T-cell (primary cell): ENCODE data around the gene RARA. TPM values are rescaled to one million over a fixed set of nuclear protein-coding genes. Genes with fewer than 3 reads are reported as not detected.

ENCODE experiments used
- ATAC-seq, 4 experiments: fragments of 200-7000 bp in 3 of 4; fragments of 150-1000 bp in 1 of 4; cut with Tn5 transposase; replicated peaks in 1 of 4; 1 replicate in 3 of 4; 2 replicates in 1 of 4; pipeline ENCODE4 v1.10.0; 2021; ENCODE audit warnings: moderate library complexity in 3 of 4, mild to moderate bottlenecking in 2 of 4, moderate number of reproducible peaks in 1 of 4
- CTCF ChIA-PET, 2 donors: fragments of 300-600 bp; sonication (Branson Sonifier 250); formaldehyde crosslinking; loops; one replicate each; lab custom pipeline; 2022; ENCODE audit warnings: antibody characterized with exemption in 2 of 2; lab: Charles Lee
- POLR2A ChIA-PET, 2 donors: fragments of 300-600 bp; sonication (Branson Sonifier 250); formaldehyde crosslinking; loops; one replicate each; lab custom pipeline; 2022; ENCODE audit warnings: antibody characterized with exemption in 2 of 2; lab: Charles Lee
- DNase-seq, 35 experiments: peaks; one replicate each; pipeline versions ENCODE4 v3.0.0 to v3.0.0-alpha.2; 2013 to 2023
- H3K27ac ChIP-seq: one replicate; pipeline ENCODE4 v1.5.1; 2013; ENCODE audit warnings: low read length
- H3K27me3 ChIP-seq, 2 experiments: replicated peaks in 1 of 2; 1 replicate in 1 of 2; 2 replicates in 1 of 2; pipeline versions ENCODE4 v1.6.1 to v1.7.0; 2013; ENCODE audit warnings: low read length in 1 of 2, mixed read lengths in 1 of 2; ENCODE audit not compliant: control insufficient read depth in 2 of 2, insufficient read depth in 2 of 2; ENCODE audit errors: extremely low read depth in 1 of 2
- H3K36me3 ChIP-seq, 2 donors: 1 replicate in 1 of 2; 2 replicates in 1 of 2; pipeline versions ENCODE4 v1.6.1 to v1.7.0; 2013; ENCODE audit warnings: low read length in 1 of 2; ENCODE audit not compliant: control insufficient read depth in 2 of 2, insufficient read depth in 1 of 2; ENCODE audit errors: extremely low read depth in 1 of 2
- H3K4me1 ChIP-seq, 2 experiments: 1 replicate in 1 of 2; 2 replicates in 1 of 2; pipeline versions ENCODE4 v1.6.1 to v1.7.0; 2013; ENCODE audit warnings: low read length in 2 of 2, mixed read lengths in 1 of 2; ENCODE audit not compliant: insufficient read depth in 2 of 2, control insufficient read depth in 1 of 2; ENCODE audit errors: extremely low read depth in 1 of 2
- H3K4me3 ChIP-seq, 2 donors: 1 replicate in 1 of 2; 2 replicates in 1 of 2; pipeline versions ENCODE4 v1.5.1 to v1.7.0; 2013; ENCODE audit warnings: mild to moderate bottlenecking in 2 of 2, low read length in 1 of 2, moderate library complexity in 1 of 2; ENCODE audit not compliant: control insufficient read depth in 1 of 2; ENCODE audit errors: extremely low read depth in 1 of 2
- H3K9me3 ChIP-seq: 2 replicates; pipeline ENCODE4 v1.7.0; 2013
- H3K27ac Mint-ChIP-seq, 2 donors: one replicate each; pipeline ENCODE4 v1.8.0; 2020 to 2021; ENCODE audit warnings: mild to moderate bottlenecking in 2 of 2, mixed read lengths in 2 of 2
- H3K27me3 Mint-ChIP-seq, 2 donors: one replicate each; pipeline ENCODE4 v1.8.0; 2021 to 2022; ENCODE audit warnings: mixed read lengths in 2 of 2
- H3K36me3 Mint-ChIP-seq: one replicate; pipeline ENCODE4 v1.8.0; 2021; ENCODE audit warnings: mixed read lengths
- H3K4me1 Mint-ChIP-seq, 3 donors: one replicate each; pipeline ENCODE4 v1.8.0; 2020 to 2022; ENCODE audit warnings: mixed read lengths in 3 of 3, mild to moderate bottlenecking in 1 of 3
- H3K4me3 Mint-ChIP-seq, 3 donors: one replicate each; pipeline ENCODE4 v1.8.0; 2020 to 2022; ENCODE audit warnings: mild to moderate bottlenecking in 3 of 3, mixed read lengths in 3 of 3, moderate library complexity in 3 of 3
- H3K9me3 Mint-ChIP-seq, 3 donors: one replicate each; pipeline ENCODE4 v1.8.0; 2020 to 2022; ENCODE audit warnings: mixed read lengths in 3 of 3
- whole genome bisulfite sequencing: methylation state at CpG from one replicate; pipeline ENCODE4 v1.1.5; 2013; ENCODE audit warnings: missing lambda C conversion rate; ENCODE audit not compliant: insufficient coverage; 5-methylcytosine and 5-hydroxymethylcytosine counted together
- total RNA-seq, 35 experiments: library from RNA in 6 of 35; stranded (reverse) in 6 of 35; fragments of 120-200 nt in 1 of 35; gene quantifications; one replicate each; pipeline versions ENCODE4 v1.2.1 to v1.2.4 and lab custom pipeline; 2013 to 2026

RARA gene
- total RNA-seq, 5 donors from 2014 or later (not counting 1 experiment from before 2014, with no cell fraction given) = 46.8 to 90.7 (median 69.1) TPM

GRCh38 chr17:40323391-40324381 lies 14.7 kb downstream of the RARA start:
- no peaks in the 10 kb centered on the region for H3K9me3 ChIP-seq
- 16% methylated on average over 4 of the region's 10 CpGs for WGBS
- H3K27ac ChIP-seq = peak overlapping the region; percentile 99
- peak overlapping the region; percentile 83 to 99 for H3K4me3 ChIP-seq
- H3K4me1 ChIP-seq = peaks cover 57 to 98% of the 10 kb centered on the region in 2 experiments
- peak overlapping the region; percentile 99 to 100 for H3K27ac Mint-ChIP-seq
- H3K27me3 Mint-ChIP-seq = no peaks in the 10 kb centered on the region
- peak in 34 of 35 experiments; percentile 37 to 94 (median 83) for DNase-seq
- H3K36me3 Mint-ChIP-seq = peaks cover 4% of the 10 kb centered on the region
- H3K27me3 ChIP-seq = no peaks in the 10 kb centered on the region
- H3K4me3 Mint-ChIP-seq = peak overlapping the region; percentile 91 to 96 (median 94)
- POLR2A ChIA-PET = interaction anchor here (0.6 to 1.7 kb wide), 6 partner anchors 17 to 256 kb away, joined by 3 to 15 read pairs (median 4); no protein-coding TSS in a partner anchor
- peak; percentile 2 to 56 (median 3) for ATAC-seq
- H3K9me3 Mint-ChIP-seq = no peaks in the 10 kb centered on the region
- peaks cover 0 to 2% of the 10 kb centered on the region in 2 donors for H3K36me3 ChIP-seq
- CTCF ChIA-PET = interaction anchor here (0.6 to 1.5 kb wide), 9 partner anchors 16 to 546 kb away, joined by 3 to 5 read pairs (median 3); no protein-coding TSS in a partner anchor
- peaks cover 89 to 97% (median 94%) of the 10 kb centered on the region in 3 donors for H3K4me1 Mint-ChIP-seq

- peak overlapping the region; percentile 99 for H3K27ac ChIP-seq
- Mint-ChIP-seq H3K27ac (peak overlapping the region; percentile 99 to 100), H3K4me1 (peaks cover 92 to 97% (median 94%) of the 10 kb centered on the region in 3 donors), H3K9me3 (no peaks in the 10 kb centered on the region), H3K4me3 (peak overlapping the region; percentile 79 to 91 (median 89)), H3K27me3 (no peaks in the 10 kb centered on the region), H3K36me3 (peaks cover 4% of the 10 kb centered on the region)
- ChIA-PET POLR2A (interaction anchor here (0.5 to 1.8 kb wide), 11 partner anchors 14 to 1428 kb away, joined by 3 to 20 read pairs (median 5); partner anchors contain the start of gene MSL1 (in 1 of the 2)), CTCF (interaction anchor here (0.7 to 1.6 kb wide), 7 partner anchors 8 to 312 kb away, joined by 3 to 9 read pairs (median 4); no protein-coding TSS in a partner anchor)
- no peaks in the 10 kb centered on the region for H3K27me3 ChIP-seq
- peak overlapping the region; percentile 15 to 44 for H3K4me3 ChIP-seq
- H3K9me3 ChIP-seq = no peaks in the 10 kb centered on the region
- ATAC-seq = no peak
- H3K36me3 ChIP-seq = peaks cover 0 to 2% of the 10 kb centered on the region in 2 donors
- H3K4me1 ChIP-seq = peaks cover 65 to 97% of the 10 kb centered on the region in 2 experiments
- 48% methylated on average over 4 of the region's 13 CpGs for WGBS
- DNase-seq = peak in 3 of 35 experiments; percentile 19 to 75 (median 44)
Observed at GRCh38 chr17:40325156-40326013, 16.4 kb downstream of the RARA start.

- CTCF ChIA-PET = interaction anchor here (0.7 to 1.6 kb wide), 7 partner anchors 9 to 1362 kb away, joined by 3 to 9 read pairs (median 4); partner anchors contain the start of gene EIF1 (in 1 of the 2)
- Histone ChIP-seq H3K27me3 (no peaks in the 10 kb centered on the region), H3K36me3 (peaks cover 4 to 7% of the 10 kb centered on the region in 2 donors), H3K27ac (peak overlapping the region; percentile 99), H3K4me3 (peak overlapping the region; percentile 15 to 44), H3K4me1 (peaks cover 70 to 97% of the 10 kb centered on the region in 2 experiments), H3K9me3 (no peaks in the 10 kb centered on the region)
- Mint-ChIP-seq H3K4me3 (peak overlapping the region; percentile 79 to 91 (median 89)), H3K27me3 (no peaks in the 10 kb centered on the region), H3K9me3 (no peaks in the 10 kb centered on the region), H3K27ac (peak overlapping the region; percentile 99 to 100), H3K4me1 (peaks cover 92 to 99% (median 94%) of the 10 kb centered on the region in 3 donors), H3K36me3 (peaks cover 6% of the 10 kb centered on the region)
- peak in 32 of 35 experiments; percentile 51 to 85 (median 62) for DNase-seq
- ATAC-seq = peak; percentile 13 to 36 (median 32)
- POLR2A ChIA-PET = interaction anchor here (0.5 to 1.8 kb wide), 9 partner anchors 13 to 334 kb away, joined by 3 to 20 read pairs (median 4); partner anchors contain the start of genes CASC3 (in 1 of the 2) and MSL1 (in 1 of the 2)
- 26% methylated on average over 7 of the region's 17 CpGs for WGBS
Observed at GRCh38 chr17:40326014-40326831, 17.2 kb downstream of the RARA start.

- H3K9me3 Mint-ChIP-seq = no peaks in the 10 kb centered on the region
- Histone ChIP-seq H3K4me1 (peaks cover 72 to 97% of the 10 kb centered on the region in 2 experiments), H3K36me3 (peaks cover 4 to 12% of the 10 kb centered on the region in 2 donors), H3K9me3 (no peaks in the 10 kb centered on the region), H3K27me3 (no peaks in the 10 kb centered on the region), H3K4me3 (peak overlapping the region; percentile 15 to 44), H3K27ac (peak overlapping the region; percentile 99)
- peaks cover 12% of the 10 kb centered on the region for H3K36me3 Mint-ChIP-seq
- WGBS = no CpG with 5 or more reads among the region's 1 CpG
- peak overlapping the region; percentile 79 to 91 (median 89) for H3K4me3 Mint-ChIP-seq
- CTCF ChIA-PET = interaction anchor here in 1 of 2 donors (0.5 to 1.2 kb wide), 3 partner anchors 10 to 1362 kb away, joined by 3 to 9 read pairs (median 3); partner anchors contain the start of gene EIF1
- POLR2A ChIA-PET = interaction anchor here (0.6 to 1.8 kb wide), 6 partner anchors 14 to 186 kb away, joined by 3 to 20 read pairs (median 4); partner anchors contain the start of gene CASC3 (in 1 of the 2)
- ATAC-seq = no peak
- H3K27ac Mint-ChIP-seq = peak overlapping the region; percentile 99 to 100
- H3K27me3 Mint-ChIP-seq = no peaks in the 10 kb centered on the region
- peaks cover 92 to 99% (median 96%) of the 10 kb centered on the region in 3 donors for H3K4me1 Mint-ChIP-seq
- no peak for DNase-seq
Observed at GRCh38 chr17:40326832-40327199, 17.8 kb downstream of the RARA start.

- H3K9me3 Mint-ChIP-seq = no peaks in the 10 kb centered on the region
- Histone ChIP-seq H3K4me1 (peaks cover 74 to 97% of the 10 kb centered on the region in 2 experiments), H3K27ac (peak overlapping the region; percentile 99), H3K4me3 (peak overlapping the region in 1 of 2 donors; percentile 44), H3K9me3 (no peaks in the 10 kb centered on the region), H3K36me3 (peaks cover 4 to 17% of the 10 kb centered on the region in 2 donors), H3K27me3 (no peaks in the 10 kb centered on the region)
- ChIA-PET POLR2A (interaction anchor here (0.6 to 0.8 kb wide), 3 partner anchors 13 to 187 kb away, joined by 3 to 4 read pairs (median 4); partner anchors contain the start of gene CASC3 (in 1 of the 2)), CTCF (interaction anchor here in 1 of 2 donors (0.5 to 1.2 kb wide), 4 partner anchors 10 to 1361 kb away, joined by 3 read pairs; partner anchors contain the start of gene EIF1)
- DNase-seq = peak in 1 of 35 experiments; percentile 33
- WGBS = 58% methylated on average over 3 of the region's 4 CpGs
- H3K27me3 Mint-ChIP-seq = no peaks in the 10 kb centered on the region
- peak overlapping the region; percentile 79 to 91 (median 89) for H3K4me3 Mint-ChIP-seq
- H3K4me1 Mint-ChIP-seq = peaks cover 88 to 96% (median 93%) of the 10 kb centered on the region in 3 donors
- no peak for ATAC-seq
- H3K27ac Mint-ChIP-seq = peak overlapping the region; percentile 99 to 100
- peaks cover 13% of the 10 kb centered on the region for H3K36me3 Mint-ChIP-seq
Observed at GRCh38 chr17:40327244-40327729, 18.3 kb downstream of the RARA start.
